ENCODE results near the gene CLCN4.

Gene CLCN4

GRCh38 chrX:10189317-10190268, 32.8 kb downstream of the CLCN4 start:
- no peaks in the 10 kb centered on the region for H3K4me1 ChIP-seq (ENCODE audit: insufficient read depth, low read length, severe bottlenecking)
- TF ChIP-seq CTCF (IDR thresholded peaks at IDR 0.05; ENCODE audit: low read length) (peak; percentile 61), EZH2 (IDR thresholded peaks at IDR 0.05; ENCODE audit: borderline replicate concordance, low read length) (no peak)
- H3K27ac ChIP-seq (ENCODE audit: low read depth, low read length, poor library complexity, severe bottlenecking), result no peak overlapping the region
- H3K36me3 ChIP-seq (ENCODE audit: insufficient read depth, low read length), result no peaks in the 10 kb centered on the region
- no peaks in the 10 kb centered on the region for H3F3A ChIP-seq (ENCODE audit: insufficient read depth, low read length)
- H2AFZ ChIP-seq (ENCODE audit: low read length), result no peak overlapping the region
- H3K4me3 ChIP-seq (ENCODE audit: low read depth, low read length, poor library complexity, severe bottlenecking), result no peak overlapping the region
- H4K20me1 ChIP-seq (ENCODE audit: insufficient read depth, low read length), result no peaks in the 10 kb centered on the region
- H3K79me2 ChIP-seq (ENCODE audit: insufficient read depth, low read length), result no peaks in the 10 kb centered on the region
- H3K27me3 ChIP-seq (ENCODE audit: insufficient read depth, low read length), result no peaks in the 10 kb centered on the region
- no peak overlapping the region for H3K9ac ChIP-seq (ENCODE audit: low read length)
- H3K9me3 ChIP-seq (ENCODE audit: low read length), result no peaks in the 10 kb centered on the region
- no peak overlapping the region for H3K4me2 ChIP-seq (ENCODE audit: low read length)
- no peaks in the 10 kb centered on the region for H3K9me2 ChIP-seq (ENCODE audit: low read depth, low read length)

- Histone ChIP-seq H3K4me1 (ENCODE audit: insufficient read depth, low read length, severe bottlenecking) (no peaks in the 10 kb centered on the region), H3K9me2 (ENCODE audit: low read depth, low read length) (no peaks in the 10 kb centered on the region), H3K9ac (ENCODE audit: low read length) (no peak overlapping the region), H3K36me3 (ENCODE audit: insufficient read depth, low read length) (no peaks in the 10 kb centered on the region), H3K4me3 (ENCODE audit: low read depth, low read length, poor library complexity, severe bottlenecking) (no peak overlapping the region), H3K27me3 (ENCODE audit: insufficient read depth, low read length) (no peaks in the 10 kb centered on the region), H4K20me1 (ENCODE audit: insufficient read depth, low read length) (no peaks in the 10 kb centered on the region), H3K79me2 (ENCODE audit: insufficient read depth, low read length) (no peaks in the 10 kb centered on the region), H2AFZ (ENCODE audit: low read length) (no peak overlapping the region), H3K4me2 (ENCODE audit: low read length) (no peak overlapping the region), H3F3A (ENCODE audit: insufficient read depth, low read length) (no peaks in the 10 kb centered on the region), H3K9me3 (ENCODE audit: low read length) (no peaks in the 10 kb centered on the region), H3K27ac (ENCODE audit: low read depth, low read length, poor library complexity, severe bottlenecking) (no peak overlapping the region)
- TF ChIP-seq EZH2 (IDR thresholded peaks at IDR 0.05; ENCODE audit: borderline replicate concordance, low read length) (no peak), CTCF (IDR thresholded peaks at IDR 0.05; ENCODE audit: low read length) (peak; percentile 58)
Observed at GRCh38 chrX:10190367-10190766, 33.6 kb downstream of the CLCN4 start.

GRCh38 chrX:10193587-10193986, 36.8 kb downstream of the CLCN4 start:
- no peaks in the 10 kb centered on the region for H3K27me3 ChIP-seq (ENCODE audit: insufficient read depth, low read length)
- H3F3A ChIP-seq (ENCODE audit: insufficient read depth, low read length), result no peaks in the 10 kb centered on the region
- no peak overlapping the region for H3K9ac ChIP-seq (ENCODE audit: low read length)
- H3K4me2 ChIP-seq (ENCODE audit: low read length), result no peak overlapping the region
- no peak for TF ChIP-seq EZH2 (IDR thresholded peaks at IDR 0.05; ENCODE audit: borderline replicate concordance, low read length)
- TF ChIP-seq CTCF (IDR thresholded peaks at IDR 0.05; ENCODE audit: low read length), result no peak
- H3K9me2 ChIP-seq (ENCODE audit: low read depth, low read length), result no peaks in the 10 kb centered on the region
- peaks cover under 1% of the 10 kb centered on the region for H3K4me1 ChIP-seq (ENCODE audit: insufficient read depth, low read length, severe bottlenecking)
- H4K20me1 ChIP-seq (ENCODE audit: insufficient read depth, low read length), result no peaks in the 10 kb centered on the region
- H3K79me2 ChIP-seq (ENCODE audit: insufficient read depth, low read length), result no peaks in the 10 kb centered on the region
- no peaks in the 10 kb centered on the region for H3K36me3 ChIP-seq (ENCODE audit: insufficient read depth, low read length)
- H3K27ac ChIP-seq (ENCODE audit: low read depth, low read length, poor library complexity, severe bottlenecking), result no peak overlapping the region
- no peaks in the 10 kb centered on the region for H3K9me3 ChIP-seq (ENCODE audit: low read length)
- H2AFZ ChIP-seq (ENCODE audit: low read length), result no peak overlapping the region
- H3K4me3 ChIP-seq (ENCODE audit: low read depth, low read length, poor library complexity, severe bottlenecking), result no peak overlapping the region

Measured in OCI-LY1 (cell line).